AG10803 (cell line): ENCODE results near the gene SUPT20HL2.

ENCODE experiments used
- DNase-seq: peaks from one replicate; pipeline ENCODE4 v3.0.0; 2010; ENCODE audit warnings: low read depth
- H3K4me3 ChIP-seq: 2 replicates; pipeline ENCODE4 v1.5.1; 2011; ENCODE audit warnings: mild to moderate bottlenecking, low read length, control low read depth
- TF ChIP-seq, protein P1 (sequence below): conservative IDR thresholded peaks from 2 replicates; pipeline ENCODE4 v1.5.1; 2011; ENCODE audit warnings: mild to moderate bottlenecking, low read length, control low read depth, inconsistent platforms

SUPT20HL2 gene

GRCh38 chrX:24292353-24292752, 21.5 kb downstream of the SUPT20HL2 start:
- DNase-seq, result no peak
- no peak overlapping the region for H3K4me3 ChIP-seq
- TF ChIP-seq, protein P1, sequence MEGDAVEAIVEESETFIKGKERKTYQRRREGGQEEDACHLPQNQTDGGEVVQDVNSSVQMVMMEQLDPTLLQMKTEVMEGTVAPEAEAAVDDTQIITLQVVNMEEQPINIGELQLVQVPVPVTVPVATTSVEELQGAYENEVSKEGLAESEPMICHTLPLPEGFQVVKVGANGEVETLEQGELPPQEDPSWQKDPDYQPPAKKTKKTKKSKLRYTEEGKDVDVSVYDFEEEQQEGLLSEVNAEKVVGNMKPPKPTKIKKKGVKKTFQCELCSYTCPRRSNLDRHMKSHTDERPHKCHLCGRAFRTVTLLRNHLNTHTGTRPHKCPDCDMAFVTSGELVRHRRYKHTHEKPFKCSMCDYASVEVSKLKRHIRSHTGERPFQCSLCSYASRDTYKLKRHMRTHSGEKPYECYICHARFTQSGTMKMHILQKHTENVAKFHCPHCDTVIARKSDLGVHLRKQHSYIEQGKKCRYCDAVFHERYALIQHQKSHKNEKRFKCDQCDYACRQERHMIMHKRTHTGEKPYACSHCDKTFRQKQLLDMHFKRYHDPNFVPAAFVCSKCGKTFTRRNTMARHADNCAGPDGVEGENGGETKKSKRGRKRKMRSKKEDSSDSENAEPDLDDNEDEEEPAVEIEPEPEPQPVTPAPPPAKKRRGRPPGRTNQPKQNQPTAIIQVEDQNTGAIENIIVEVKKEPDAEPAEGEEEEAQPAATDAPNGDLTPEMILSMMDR, result no peak

DNA sequence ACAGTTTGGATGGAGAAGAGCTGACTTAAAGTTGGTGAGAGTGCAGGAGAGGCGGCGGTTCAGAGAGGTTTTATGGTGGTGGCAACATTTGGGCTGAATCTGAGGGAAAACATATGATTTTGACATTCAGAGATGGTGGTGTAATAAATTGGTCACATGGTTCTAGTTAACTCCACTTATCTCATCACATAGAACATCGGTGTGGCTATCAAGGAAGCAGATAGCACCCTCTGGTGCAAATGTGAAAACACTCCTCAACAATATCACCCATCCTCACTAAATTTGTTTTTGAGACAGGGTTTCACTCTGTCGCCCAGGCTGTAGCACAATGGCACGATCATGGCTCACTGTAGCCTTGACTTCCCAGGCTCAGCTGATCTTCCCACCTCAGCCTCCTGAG, 28.8 kb downstream of the SUPT20HL2 start:
- no peak for DNase-seq
- no peak overlapping the region for H3K4me3 ChIP-seq
- TF ChIP-seq, protein P1, result no peak; the same call in 1 of the 2 replicates

- no peak for DNase-seq
- H3K4me3 ChIP-seq, result no peak overlapping the region
- TF ChIP-seq, protein P1, result no peak
Observed at GRCh38 chrX:24283127-24283794, 30.6 kb downstream of the SUPT20HL2 start.

- no peak overlapping the region; the same call in 1 of the 2 replicates for H3K4me3 ChIP-seq
- peak; percentile 53 for DNase-seq
- TF ChIP-seq, protein P1, result no peak
Observed at GRCh38 chrX:24282381-24283126, 31.3 kb downstream of the SUPT20HL2 start.

DNA sequence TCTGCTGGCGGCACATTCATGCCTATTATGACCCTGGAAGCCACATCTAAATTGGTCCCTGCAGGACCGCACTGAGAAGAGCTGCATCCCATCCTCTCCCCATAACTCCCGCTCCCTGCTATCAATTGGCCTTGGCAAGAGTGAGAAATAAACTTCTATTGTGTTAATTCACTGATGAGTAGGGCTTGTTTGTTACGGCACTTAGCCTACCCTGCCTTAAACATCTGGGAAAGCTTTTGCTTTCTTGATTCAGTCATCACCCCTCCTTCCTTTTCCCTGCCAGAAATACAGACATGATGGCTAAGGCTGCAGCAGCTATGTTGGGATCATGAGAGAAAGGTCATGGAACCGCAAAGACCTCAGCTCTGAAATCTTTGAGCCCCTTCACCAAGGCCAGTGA, 36.5 kb downstream of the SUPT20HL2 start:
- no peak for DNase-seq
- TF ChIP-seq, protein P1, result no peak
- no peak overlapping the region for H3K4me3 ChIP-seq

DNA sequence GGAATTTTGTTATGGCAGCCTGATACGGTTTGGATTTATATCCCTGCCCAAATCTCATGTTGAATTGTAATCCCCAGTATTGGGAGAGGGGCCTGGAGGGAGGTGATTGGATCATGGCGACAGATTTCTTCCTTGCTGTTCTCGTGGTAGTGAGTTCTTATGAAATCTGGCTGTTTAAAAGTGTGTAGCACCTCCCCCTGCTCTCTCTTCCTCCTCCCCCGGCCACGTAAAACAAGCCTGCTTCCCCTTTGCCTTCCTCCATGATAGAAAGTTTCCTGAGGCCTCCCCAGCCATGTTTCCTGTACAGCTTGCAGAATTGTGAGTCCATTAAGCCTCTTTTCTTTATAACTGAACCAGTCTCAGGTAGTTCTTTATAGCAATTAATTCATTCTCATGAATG, 37.9 kb downstream of the SUPT20HL2 start:
- H3K4me3 ChIP-seq, result no peak overlapping the region
- DNase-seq, result no peak
- TF ChIP-seq, protein P1, result no peak

DNA sequence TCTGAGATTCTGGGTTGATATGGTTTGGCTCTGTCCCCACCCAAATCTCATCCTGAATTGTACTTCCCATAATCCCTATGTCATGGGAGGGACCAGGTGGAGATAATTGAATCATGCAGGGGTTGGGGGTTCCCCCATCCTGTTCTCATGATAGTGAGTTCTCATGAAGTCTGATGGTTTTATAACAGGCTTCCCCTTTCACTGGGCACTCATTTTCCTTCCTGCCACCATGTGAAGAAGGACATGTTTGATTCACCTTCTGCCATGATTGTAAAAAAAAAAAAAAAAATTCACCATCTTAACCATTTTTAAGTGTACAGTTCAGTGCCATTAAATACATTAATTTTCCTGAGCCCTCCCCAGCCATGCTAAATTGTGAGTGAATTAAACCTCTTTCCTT, 42.6 kb downstream of the SUPT20HL2 start:
- DNase-seq, result no peak
- TF ChIP-seq, protein P1, result no peak
- H3K4me3 ChIP-seq, result no peak overlapping the region
